ENCODE measurements around the gene NUDT6.
A peak's percentile ranks its signal among the peaks of the same experiment; 100 is the strongest.

Gene NUDT6

DNA sequence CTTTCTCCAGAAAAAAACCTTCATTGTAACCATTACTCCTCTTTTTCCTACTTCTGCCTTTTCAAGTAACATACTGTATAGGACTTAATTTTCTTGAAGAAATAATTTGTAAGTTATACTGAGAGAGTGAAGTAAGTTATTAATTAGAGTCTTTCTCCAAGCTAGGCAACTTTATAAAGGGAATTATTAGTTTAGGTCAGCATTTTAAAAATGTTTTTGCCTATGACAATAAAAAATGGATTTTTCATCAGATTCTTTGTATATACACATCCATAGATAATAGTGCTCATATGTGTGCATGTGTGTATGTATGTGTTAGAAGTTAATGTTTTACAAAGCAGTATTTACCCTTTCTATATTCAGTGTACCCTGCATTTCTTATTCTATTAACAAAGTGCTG, 10.4 kb upstream of the NUDT6 start:
- no peak overlapping the region for H3K4me3 Mint-ChIP-seq
- no peak overlapping the region for H3K27ac Mint-ChIP-seq
- no peak for DNase-seq
- CTCF ChIA-PET: interaction anchor here (0.7 kb wide), 1 partner anchor 399 kb away, joined by 5 read pairs; no protein-coding TSS in a partner anchor
- H3K27me3 Mint-ChIP-seq: no peaks in the 10 kb centered on the region
- H3K4me1 Mint-ChIP-seq: peaks cover 19% of the 10 kb centered on the region
- H3K9me3 Mint-ChIP-seq: no peaks in the 10 kb centered on the region
- peaks cover 38% of the 10 kb centered on the region for H3K36me3 Mint-ChIP-seq

- no peak for DNase-seq
- H3K36me3 Mint-ChIP-seq: peaks cover 30% of the 10 kb centered on the region
- H3K27me3 Mint-ChIP-seq: no peaks in the 10 kb centered on the region
- no peak overlapping the region for H3K27ac Mint-ChIP-seq
- CTCF ChIA-PET: interaction anchor here (0.8 to 3.1 kb wide), 12 partner anchors 10 to 1031 kb away, joined by 3 to 22 read pairs (median 6); partner anchors contain the start of genes BBS12 and NUDT6
- H3K4me3 Mint-ChIP-seq: no peak overlapping the region
- no peaks in the 10 kb centered on the region for H3K9me3 Mint-ChIP-seq
- H3K4me1 Mint-ChIP-seq: peaks cover 30% of the 10 kb centered on the region
Measured at GRCh38 chr4:122930862-122931261, 8.5 kb upstream of the NUDT6 start.

GRCh38 chr4:122928930-122929329, 6.5 kb upstream of the NUDT6 start:
- Mint-ChIP-seq H3K4me1 (peaks cover 22% of the 10 kb centered on the region), H3K4me3 (no peak overlapping the region), H3K27ac (no peak overlapping the region), H3K36me3 (peaks cover 18% of the 10 kb centered on the region), H3K27me3 (no peaks in the 10 kb centered on the region), H3K9me3 (no peaks in the 10 kb centered on the region)
- CTCF ChIA-PET: interaction anchor here (0.9 to 3.1 kb wide), 5 partner anchors 171 to 351 kb away, joined by 4 to 22 read pairs (median 17); no protein-coding TSS in a partner anchor
- no peak for DNase-seq

GRCh38 chr4:122922877-122923511, 597 bp upstream of the NUDT6 start:
- no peaks in the 10 kb centered on the region for H3K9me3 Mint-ChIP-seq
- CTCF ChIA-PET: interaction anchor here (0.6 to 2.1 kb wide), 7 partner anchors 14 to 345 kb away, joined by 3 to 8 read pairs (median 3); no protein-coding TSS in a partner anchor
- no peak overlapping the region for H3K4me3 Mint-ChIP-seq
- H3K27ac Mint-ChIP-seq: peak overlapping the region; percentile 97
- peak; percentile 95 for DNase-seq
- H3K4me1 Mint-ChIP-seq: peaks cover 36% of the 10 kb centered on the region
- no peaks in the 10 kb centered on the region for H3K27me3 Mint-ChIP-seq
- H3K36me3 Mint-ChIP-seq: no peaks in the 10 kb centered on the region

DNA sequence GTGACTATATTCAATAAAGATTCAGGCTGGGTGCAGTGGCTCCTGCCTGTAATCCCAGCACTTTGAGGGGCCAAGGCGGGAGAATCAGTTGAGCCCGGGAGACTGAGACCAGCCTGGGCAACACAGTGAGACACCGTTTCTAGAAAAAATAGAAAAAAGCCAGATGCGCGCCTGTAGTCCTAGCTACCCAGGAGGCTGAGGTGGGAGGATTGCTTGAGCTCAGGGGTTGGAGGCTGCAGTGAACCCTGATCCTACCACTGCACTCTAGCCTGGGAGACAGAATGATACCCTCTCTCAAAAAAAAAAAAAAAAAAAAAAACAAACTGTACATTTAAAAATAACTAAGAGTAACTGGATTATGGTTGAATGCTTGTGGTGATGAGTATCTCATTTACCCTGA, 1.1 kb downstream of the NUDT6 start:
- H3K27me3 Mint-ChIP-seq: no peaks in the 10 kb centered on the region
- peaks cover 25% of the 10 kb centered on the region for H3K4me1 Mint-ChIP-seq
- CTCF ChIA-PET: interaction anchor here (1.5 to 2.7 kb wide), 2 partner anchors 9 to 166 kb away, joined by 4 to 14 read pairs; no protein-coding TSS in a partner anchor
- H3K36me3 Mint-ChIP-seq: peaks cover 6% of the 10 kb centered on the region
- H3K4me3 Mint-ChIP-seq: peak overlapping the region; percentile 62
- H3K27ac Mint-ChIP-seq: peak overlapping the region; percentile 26
- no peak for DNase-seq
- no peaks in the 10 kb centered on the region for H3K9me3 Mint-ChIP-seq

DNA sequence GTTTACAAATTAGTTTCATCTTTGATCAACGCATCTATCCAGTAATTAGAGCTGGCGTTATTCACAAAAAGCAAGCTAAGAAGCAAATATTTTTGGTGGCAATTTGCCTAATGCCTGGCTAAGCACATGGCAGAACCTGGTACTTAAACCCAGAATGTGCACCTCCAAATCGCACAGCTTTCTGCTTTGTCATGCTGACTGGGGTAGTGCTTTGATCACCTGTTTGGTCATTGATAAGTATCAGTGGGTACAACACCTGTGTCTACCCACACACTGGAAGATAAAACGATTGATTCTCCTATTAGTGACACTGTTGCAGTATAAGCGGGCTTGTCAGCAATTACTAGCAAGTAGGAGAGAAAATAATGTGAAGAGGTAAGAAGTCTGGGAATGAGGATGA, 1.9 kb downstream of the NUDT6 start:
- Mint-ChIP-seq H3K36me3 (peaks cover 8% of the 10 kb centered on the region), H3K4me3 (no peak overlapping the region), H3K27ac (no peak overlapping the region)

GRCh38 chr4:122917731-122918130, 4.7 kb downstream of the NUDT6 start:
- Mint-ChIP-seq H3K36me3 (peaks cover 9% of the 10 kb centered on the region), H3K27me3 (no peaks in the 10 kb centered on the region), H3K4me3 (no peak overlapping the region), H3K9me3 (no peaks in the 10 kb centered on the region), H3K27ac (no peak overlapping the region), H3K4me1 (peaks cover 23% of the 10 kb centered on the region)
- CTCF ChIA-PET: no interaction called here
- no peak for DNase-seq

More for the DNA sequence above, 1.9 kb downstream of the NUDT6 start:
- DNase-seq: no peak
- CTCF ChIA-PET: interaction anchor here (1.0 to 2.7 kb wide), 5 partner anchors 10 to 318 kb away, joined by 3 to 14 read pairs (median 4); no protein-coding TSS in a partner anchor
- H3K27me3 Mint-ChIP-seq: no peaks in the 10 kb centered on the region
- no peaks in the 10 kb centered on the region for H3K9me3 Mint-ChIP-seq
- H3K4me1 Mint-ChIP-seq: peaks cover 25% of the 10 kb centered on the region

DNA sequence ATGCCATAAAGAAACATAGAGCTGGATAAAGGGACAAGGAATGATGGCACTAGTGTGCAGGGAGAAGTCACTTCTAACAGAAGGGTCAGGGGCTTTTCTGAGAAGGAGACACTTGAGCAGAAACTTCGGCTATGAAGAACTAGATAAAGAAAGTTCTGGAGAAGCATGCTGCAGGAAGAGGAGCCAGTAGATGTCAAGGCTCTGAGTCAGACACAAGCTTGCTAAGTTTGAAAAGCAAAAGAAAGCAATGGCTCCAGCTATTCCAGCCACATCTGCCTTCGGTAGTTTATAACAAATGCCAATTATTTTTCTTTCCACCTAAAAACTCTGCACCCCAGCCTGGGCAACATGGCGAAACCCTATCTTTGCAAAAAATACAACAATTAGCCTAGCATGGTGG, 7.5 kb downstream of the NUDT6 start:
- H3K4me3 Mint-ChIP-seq: no peak overlapping the region
- H3K27me3 Mint-ChIP-seq: no peaks in the 10 kb centered on the region
- no peak for DNase-seq
- H3K4me1 Mint-ChIP-seq: peaks cover 12% of the 10 kb centered on the region
- no peaks in the 10 kb centered on the region for H3K9me3 Mint-ChIP-seq
- no peak overlapping the region for H3K27ac Mint-ChIP-seq
- CTCF ChIA-PET: interaction anchor here (0.8 to 2.8 kb wide), 11 partner anchors 12 to 313 kb away, joined by 3 to 11 read pairs (median 3); no protein-coding TSS in a partner anchor
- peaks cover 27% of the 10 kb centered on the region for H3K36me3 Mint-ChIP-seq

DNA sequence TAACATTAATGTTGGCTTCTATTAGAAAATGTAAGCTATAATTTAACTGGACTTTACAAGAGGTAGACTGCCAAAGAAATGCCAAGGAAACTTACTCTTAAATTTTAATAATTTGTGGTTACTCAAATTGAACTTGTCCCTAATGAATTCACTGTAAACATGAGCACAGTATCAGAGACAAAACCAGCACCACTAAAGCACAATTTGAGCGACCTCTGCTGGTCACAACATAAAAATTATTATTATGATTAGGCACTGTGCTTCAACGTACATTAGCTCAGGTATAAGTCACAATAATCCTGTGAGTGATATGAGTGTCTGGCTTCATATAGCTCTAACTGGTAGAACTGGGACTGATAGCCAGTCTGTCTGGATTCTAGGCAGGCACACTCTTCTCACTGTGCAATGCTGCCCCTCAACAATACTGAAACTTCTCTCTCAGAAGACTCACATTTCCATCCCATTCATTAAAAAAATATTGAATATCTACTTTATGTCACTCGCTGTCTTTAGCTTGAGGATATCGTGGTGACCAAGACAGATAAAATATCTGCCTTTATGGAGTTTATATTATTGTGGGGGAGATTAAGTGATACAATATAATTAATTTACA, 8.0 kb downstream of the NUDT6 start:
- no peak overlapping the region for H3K4me3 Mint-ChIP-seq
- H3K9me3 Mint-ChIP-seq: no peaks in the 10 kb centered on the region
- CTCF ChIA-PET: interaction anchor here (0.8 to 2.8 kb wide), 10 partner anchors 12 to 312 kb away, joined by 3 to 11 read pairs (median 4); no protein-coding TSS in a partner anchor

DNA sequence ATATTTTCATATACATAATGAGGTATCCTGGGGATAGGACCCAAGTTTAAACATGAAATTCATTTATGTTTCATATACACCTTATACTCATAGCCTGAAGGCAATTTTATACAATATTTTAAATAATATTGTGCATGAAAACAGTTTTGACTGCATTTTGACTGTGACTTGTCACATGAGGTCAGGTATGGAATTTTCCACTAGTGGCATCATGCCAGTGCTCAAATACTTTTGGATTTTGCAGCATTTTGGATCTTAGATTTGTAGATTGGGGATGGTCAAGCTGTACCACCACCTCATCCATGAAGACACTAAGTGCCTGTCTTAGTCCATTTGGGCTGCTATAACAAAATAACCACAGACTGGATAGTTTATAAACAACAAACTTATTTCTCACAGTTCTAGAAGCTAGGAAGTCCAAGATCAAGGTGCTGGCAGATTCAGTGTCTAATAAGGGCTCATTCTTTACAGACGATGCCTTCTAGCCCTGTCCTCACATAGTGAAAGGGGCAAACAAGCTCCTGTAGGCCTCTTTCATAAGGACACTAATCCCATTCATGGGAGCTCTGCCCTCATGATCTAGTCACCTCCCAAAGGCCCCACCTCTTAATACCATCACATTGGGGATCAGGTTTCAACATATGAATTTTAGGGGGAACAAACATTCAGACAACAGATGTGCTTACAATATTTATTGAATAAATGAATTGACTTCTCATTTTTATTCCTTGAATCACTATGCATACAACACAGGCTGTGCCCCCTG, 9.4 kb downstream of the NUDT6 start:
- H3K27me3 Mint-ChIP-seq: no peaks in the 10 kb centered on the region
- peaks cover 33% of the 10 kb centered on the region for H3K36me3 Mint-ChIP-seq
- CTCF ChIA-PET: interaction anchor here (2.3 kb wide), 1 partner anchor 196 kb away, joined by 8 read pairs; no protein-coding TSS in a partner anchor
- no peak overlapping the region for H3K27ac Mint-ChIP-seq
- H3K4me3 Mint-ChIP-seq: no peak overlapping the region
- no peak for DNase-seq
- no peaks in the 10 kb centered on the region for H3K9me3 Mint-ChIP-seq
- H3K4me1 Mint-ChIP-seq: no peaks in the 10 kb centered on the region

More for the DNA sequence above, 8.0 kb downstream of the NUDT6 start:
- Mint-ChIP-seq H3K27ac (no peak overlapping the region), H3K4me1 (peaks cover 7% of the 10 kb centered on the region), H3K36me3 (peaks cover 27% of the 10 kb centered on the region), H3K27me3 (no peaks in the 10 kb centered on the region)
- DNase-seq: no peak

- Mint-ChIP-seq H3K36me3 (peaks cover 36% of the 10 kb centered on the region), H3K27me3 (no peaks in the 10 kb centered on the region), H3K27ac (no peak overlapping the region), H3K4me3 (no peak overlapping the region), H3K9me3 (no peaks in the 10 kb centered on the region), H3K4me1 (no peaks in the 10 kb centered on the region)
- CTCF ChIA-PET: interaction anchor here (0.6 to 0.7 kb wide), 2 partner anchors 18 to 194 kb away, joined by 3 read pairs; no protein-coding TSS in a partner anchor
- no peak for DNase-seq
Measured at GRCh38 chr4:122911588-122911987, 10.8 kb downstream of the NUDT6 start.

GRCh38 chr4:122909683-122910082, 12.7 kb downstream of the NUDT6 start:
- H3K27me3 Mint-ChIP-seq: no peaks in the 10 kb centered on the region
- no peak overlapping the region for H3K27ac Mint-ChIP-seq
- DNase-seq: no peak
- H3K36me3 Mint-ChIP-seq: peaks cover 34% of the 10 kb centered on the region
- H3K4me1 Mint-ChIP-seq: no peaks in the 10 kb centered on the region
- CTCF ChIA-PET: no interaction called here
- H3K9me3 Mint-ChIP-seq: no peaks in the 10 kb centered on the region
- H3K4me3 Mint-ChIP-seq: no peak overlapping the region

DNA sequence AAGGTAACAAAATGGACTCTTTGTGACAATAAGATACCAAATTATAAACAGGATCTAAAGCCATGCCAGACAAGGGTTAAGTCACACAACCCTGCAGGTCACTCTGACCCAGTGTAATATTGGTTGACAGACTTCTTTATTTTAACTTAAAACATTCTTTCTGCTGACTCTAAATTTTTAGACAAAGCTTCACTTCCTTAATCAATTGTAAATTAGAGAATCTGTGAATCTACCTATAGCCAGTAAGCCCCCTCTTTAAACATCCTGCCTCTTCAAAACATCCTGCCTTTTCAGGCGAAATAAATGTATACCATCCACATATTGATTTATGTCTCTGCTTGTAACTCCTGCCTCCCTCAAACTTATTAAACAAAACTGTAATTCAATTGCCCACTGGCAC, 14.2 kb downstream of the NUDT6 start:
- Mint-ChIP-seq H3K27ac (no peak overlapping the region), H3K27me3 (no peaks in the 10 kb centered on the region), H3K4me3 (no peak overlapping the region), H3K4me1 (no peaks in the 10 kb centered on the region), H3K9me3 (no peaks in the 10 kb centered on the region), H3K36me3 (peaks cover 36% of the 10 kb centered on the region)
- CTCF ChIA-PET: interaction anchor here (0.6 kb wide), 1 partner anchor 121 kb away, joined by 3 read pairs; no protein-coding TSS in a partner anchor
- no peak for DNase-seq

DNA sequence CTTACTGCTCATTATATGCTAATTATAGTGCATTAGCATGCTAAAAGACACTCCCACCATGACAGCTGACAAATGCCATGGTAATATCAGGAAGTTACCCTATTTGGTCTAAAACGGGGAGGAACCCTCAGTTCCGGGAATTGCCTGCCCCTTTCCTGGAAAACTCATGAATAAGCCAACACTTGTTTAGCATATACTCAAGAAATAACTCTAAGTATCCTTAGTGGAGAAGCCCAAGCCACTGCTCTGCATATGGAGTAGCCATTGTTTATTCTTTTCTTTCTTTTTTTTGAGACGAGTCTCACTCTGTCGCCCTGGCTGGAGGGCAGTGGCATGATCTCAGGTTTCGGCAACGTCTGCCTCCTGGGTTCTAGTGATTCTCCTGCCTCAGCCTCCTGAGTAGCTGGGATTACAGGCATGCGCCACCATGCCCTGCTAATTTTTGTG, 15.5 kb downstream of the NUDT6 start:
- no peaks in the 10 kb centered on the region for H3K9me3 Mint-ChIP-seq
- no peaks in the 10 kb centered on the region for H3K4me1 Mint-ChIP-seq
- no peaks in the 10 kb centered on the region for H3K27me3 Mint-ChIP-seq
- no peak overlapping the region for H3K27ac Mint-ChIP-seq
- DNase-seq: no peak
- CTCF ChIA-PET: no interaction called here
- H3K36me3 Mint-ChIP-seq: peaks cover 31% of the 10 kb centered on the region
- no peak overlapping the region for H3K4me3 Mint-ChIP-seq

All from activated naive CD4-positive, alpha-beta T cell treated with anti-CD3 and anti-CD28 coated beads, Interleukin-2, amount 10 ng/mL, durations not matched to agents 7 days and 5 days (primary cell).